ENCODE results near the gene POR.

Gene POR

GRCh38 chr7:75916685-75917634, 2.0 kb downstream of the POR start:
- DNase-seq: no peak

GRCh38 chr7:75920431-75921161, 5.6 kb downstream of the POR start:
- DNase-seq: no peak

DNA sequence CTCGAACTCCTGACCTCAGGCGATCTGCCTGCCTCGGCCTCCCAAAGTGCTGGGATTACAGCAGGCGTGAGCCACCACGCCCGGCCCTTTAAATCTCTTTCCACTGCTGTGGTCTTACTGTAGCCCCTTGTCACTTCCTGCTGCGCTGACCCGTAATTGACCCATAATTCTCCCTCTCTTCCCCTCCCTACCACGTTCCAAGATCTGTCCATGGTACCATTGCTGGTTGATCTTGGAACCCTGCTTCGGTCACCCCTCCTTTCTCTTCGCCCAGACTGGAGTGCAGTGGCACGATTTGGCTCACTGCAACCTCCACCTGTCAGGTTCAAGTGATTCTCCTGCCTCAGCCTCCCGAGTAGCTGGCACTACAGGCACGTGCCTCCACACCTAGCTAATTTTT, 6.5 kb downstream of the POR start:
- no peak for DNase-seq

DNA sequence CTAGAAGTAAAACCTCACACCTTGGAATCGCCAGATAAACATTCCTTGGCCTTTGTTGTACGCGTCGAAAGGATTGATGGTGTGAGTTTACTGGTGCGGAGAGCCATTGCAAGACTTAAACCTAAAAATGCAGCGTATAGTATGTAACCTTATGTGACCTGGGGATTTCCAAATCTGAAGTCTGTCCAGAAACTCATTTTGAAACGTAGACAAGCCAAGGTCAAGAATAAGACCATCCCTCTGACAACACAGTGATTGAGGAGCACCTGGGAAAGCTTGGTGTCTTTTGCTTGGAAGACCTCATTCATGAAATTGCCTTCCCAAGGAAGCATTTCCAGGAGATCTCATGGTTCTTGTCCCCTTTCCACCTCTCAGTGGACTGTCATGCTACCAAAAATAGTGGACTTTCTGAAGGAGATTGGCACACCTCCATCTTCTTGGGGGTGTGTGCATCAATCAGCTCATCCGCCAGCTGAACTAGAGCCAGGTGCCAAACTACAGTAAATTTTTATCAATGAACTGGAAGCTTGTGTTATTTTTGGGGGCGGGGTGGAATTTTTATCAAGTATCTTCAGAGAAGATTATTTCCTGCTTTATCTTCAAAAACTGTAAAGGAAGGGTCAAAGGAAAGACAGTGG, 8.1 kb downstream of the POR start:
- no peak for DNase-seq

GRCh38 chr7:75924256-75924655, 9.3 kb downstream of the POR start:
- no peak for DNase-seq

- DNase-seq: no peak
Observed at GRCh38 chr7:75924889-75925288, 9.9 kb downstream of the POR start.

DNA sequence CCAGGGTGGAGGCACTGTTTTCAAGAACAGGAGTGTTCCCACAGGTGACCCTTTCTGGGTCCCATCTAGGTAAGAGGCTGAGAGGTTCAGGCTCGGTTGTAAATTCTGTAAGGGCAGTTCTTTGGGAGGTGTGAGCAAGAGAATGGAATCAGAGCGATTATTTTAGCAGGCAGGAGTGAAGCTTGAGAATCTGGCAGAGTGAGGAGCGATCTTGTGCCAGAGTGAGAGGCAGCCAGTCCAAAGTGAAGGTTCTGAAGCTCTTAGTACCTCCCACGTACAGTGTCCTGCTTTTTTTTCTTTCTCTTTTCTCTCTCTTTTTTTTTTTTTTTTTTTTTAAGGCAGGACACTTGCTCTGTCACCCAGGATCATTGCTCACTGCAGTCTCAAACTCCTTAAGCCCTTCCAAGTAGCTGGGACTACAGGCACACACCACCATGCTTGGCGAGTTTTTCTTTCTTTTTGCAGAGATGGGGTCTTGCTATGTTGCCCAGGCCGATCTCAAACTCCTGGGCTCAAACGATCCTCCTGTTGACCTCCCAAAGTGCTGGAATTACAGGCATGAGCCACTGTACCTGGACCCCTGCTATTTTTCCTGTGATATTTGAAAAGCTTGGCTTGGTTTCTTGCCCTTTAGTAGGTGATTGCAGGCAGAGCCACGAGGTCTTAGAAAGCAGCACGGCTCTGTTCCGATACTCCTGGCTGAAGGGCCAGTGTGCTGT, 10.9 kb downstream of the POR start:
- no peak for DNase-seq

DNA sequence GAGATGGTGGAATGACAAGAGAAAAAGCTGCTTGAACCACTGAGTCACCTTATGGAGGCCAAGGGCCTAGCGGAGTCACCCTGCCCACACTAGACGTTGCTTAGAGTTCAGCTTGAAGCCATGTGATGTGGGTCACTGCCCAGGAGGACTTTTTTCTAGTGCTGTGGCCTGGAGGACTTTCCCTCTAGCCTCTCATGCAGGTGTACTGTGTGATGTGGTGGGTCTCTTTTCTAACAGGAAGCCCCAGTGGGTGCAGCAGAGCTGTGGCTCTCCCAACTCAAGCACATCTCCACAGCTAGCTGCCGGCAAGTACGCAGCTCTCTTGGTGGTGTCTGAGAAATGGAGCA, 13.6 kb downstream of the POR start:
- DNase-seq: no peak

DNA sequence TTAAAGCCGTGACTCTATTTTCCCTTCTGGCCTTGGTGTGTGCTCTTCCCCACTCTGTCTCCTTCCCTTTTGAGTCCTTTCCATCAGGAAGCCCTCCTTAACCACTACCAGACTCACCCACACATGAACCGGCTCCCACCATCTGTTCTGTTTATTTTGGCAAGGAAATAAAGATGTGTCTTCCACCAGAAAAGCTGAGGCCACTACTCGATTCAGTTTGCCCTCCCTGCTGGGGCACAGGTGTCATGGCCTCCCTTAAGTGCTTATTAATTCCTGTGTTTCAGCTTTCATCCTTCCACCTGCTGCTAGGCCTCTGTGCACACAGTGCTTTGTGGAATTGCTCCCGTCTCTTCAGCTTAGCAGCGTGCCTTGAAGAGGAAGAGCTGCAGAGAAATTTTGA, 16.7 kb downstream of the POR start:
- DNase-seq: peak; percentile 91 to 98

DNA sequence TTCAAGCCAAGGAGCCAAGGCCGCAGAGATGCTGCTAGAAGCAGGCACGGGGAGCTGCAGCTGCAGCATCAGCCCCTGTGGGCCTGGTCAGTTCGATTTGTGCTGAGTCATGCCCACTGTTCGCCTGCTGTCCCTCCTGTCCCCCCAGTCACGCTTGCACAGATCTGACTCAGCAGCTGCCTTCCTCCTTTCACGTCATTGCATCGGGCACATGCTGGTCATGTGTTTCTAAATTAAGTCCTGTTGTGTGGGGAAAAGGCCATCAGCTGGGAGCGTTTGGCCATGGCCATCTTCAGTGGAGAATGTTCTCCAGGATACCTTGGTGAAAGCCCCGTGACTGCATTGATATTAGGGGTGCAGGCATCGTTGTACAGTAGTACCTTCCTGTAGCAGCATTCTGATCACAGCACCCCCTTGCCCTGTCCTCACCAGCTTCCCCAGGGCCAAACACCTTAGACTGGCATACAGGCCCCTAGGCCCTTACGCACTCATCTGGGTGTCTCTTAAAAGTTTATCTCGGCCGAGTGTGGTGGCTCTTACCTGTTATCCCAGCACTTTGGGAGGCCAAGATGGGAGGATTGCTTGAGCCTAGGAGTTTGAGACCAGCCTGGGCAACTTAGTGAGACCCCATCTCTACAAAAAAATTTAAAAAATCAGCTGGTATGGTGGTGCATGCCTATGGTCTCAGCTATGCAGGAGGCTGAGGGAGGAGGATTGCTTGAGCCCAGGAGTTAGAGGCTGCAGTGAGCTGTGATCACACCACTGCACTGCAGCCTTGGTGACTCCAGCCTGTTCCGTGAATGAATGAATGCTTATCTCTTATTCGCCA, 23.2 kb downstream of the POR start:
- DNase-seq: no peak

DNA sequence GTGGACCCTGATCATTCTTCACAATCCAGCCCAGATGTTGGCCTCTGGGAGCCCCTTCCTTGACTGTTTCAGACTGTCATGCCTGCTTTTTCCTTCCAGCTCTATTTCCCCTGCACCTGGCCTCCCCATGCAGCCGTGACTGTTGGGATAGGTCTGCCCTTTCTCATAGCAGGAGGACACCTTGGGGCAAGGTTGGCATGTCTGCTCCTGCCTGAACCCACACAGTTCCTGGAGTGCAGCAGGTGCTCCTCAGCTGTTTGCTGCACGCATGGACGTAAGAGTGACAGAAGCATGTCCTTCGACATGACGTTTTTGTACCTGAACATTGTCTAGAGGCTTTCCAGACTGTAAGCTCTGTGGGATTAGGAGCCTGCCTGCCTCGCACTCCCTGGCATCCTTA, 24.0 kb downstream of the POR start:
- DNase-seq: peak in 1 of 2 experiments; percentile 35

GRCh38 chr7:75943864-75944263, 28.9 kb downstream of the POR start:
- no peak for DNase-seq

DNA sequence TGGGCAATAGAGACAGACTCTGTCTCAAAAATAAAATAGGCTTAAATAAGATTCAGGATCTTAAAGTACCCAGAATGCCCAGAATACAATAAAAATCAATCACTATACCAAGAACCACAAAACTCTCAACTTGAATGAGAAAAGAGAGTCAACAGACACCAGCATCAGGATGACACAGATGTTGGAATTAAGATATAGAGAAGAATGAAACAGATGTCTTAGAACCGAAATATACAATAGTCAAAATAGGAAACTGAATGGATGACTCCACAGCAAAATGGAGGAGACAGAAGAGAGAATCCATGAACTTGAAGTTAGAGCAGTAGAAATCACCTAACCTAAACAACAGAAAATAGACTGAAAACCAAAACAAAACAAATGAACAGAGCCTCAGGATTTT, 29.6 kb downstream of the POR start:
- DNase-seq: no peak

DNA sequence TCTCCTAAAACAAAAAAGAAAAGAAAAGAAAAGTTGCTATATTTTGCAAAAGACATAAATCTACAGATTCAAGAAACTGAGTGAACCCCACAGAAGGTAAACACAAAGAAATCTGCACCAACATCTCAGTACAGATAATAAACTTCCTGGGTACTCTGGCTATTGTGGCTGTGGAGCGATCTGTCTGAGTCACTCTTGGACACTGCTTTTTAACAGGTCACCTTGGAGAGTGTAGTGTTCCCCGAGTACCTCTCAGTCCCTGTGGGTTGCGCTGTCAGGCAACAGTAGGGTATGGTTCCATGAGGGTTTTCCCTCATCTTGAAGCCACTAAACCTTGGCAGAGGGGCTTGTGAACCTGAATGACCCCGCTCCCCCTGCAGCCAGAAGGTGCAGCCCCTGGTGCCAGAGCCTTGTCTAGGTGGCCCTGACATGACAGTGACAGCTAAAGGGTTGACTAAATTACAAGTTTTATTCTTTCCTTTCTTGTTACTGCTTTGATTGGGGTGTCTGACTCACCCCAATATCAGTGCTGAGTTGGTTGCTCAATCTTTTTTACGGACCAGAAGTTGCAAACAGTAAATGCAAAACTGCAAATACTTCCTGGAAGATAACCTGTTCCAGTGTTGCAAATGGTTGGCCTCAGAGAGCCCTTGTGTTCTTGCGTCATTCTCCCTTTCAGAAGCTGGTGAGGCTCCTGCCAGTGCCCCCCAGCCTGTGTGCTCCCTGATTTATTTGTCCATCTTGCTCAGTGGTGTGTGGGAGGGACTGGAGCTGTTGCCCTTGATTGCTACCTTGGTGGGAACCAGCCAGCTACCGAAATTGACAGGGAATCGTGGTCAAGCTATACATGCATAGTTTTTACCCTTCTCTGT, 30.6 kb downstream of the POR start:
- no peak for DNase-seq

- no peak for DNase-seq
Observed at GRCh38 chr7:75946207-75946855, 31.4 kb downstream of the POR start.

DNA sequence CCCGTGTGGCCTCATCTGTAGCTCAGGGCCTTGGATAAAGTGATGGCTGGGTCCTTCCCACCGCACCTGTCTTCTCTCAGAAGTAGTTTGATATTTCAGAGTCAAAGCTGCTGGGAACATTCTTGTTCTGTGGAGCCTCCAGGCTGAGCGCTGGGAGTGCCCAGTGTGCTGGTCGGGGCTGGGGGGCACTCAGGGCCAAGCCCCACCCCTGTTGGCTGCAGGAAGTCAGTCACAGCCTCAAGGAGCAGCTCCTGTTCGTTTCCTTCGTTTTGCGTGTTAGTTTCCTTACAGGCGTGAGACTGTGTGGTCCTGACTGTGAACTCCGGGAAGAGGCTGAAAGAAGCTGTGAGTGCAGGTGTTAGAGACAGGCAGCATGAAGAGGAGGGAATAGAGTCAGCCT, 33.2 kb downstream of the POR start:
- DNase-seq: no peak

GRCh38 chr7:75950111-75950681, 35.2 kb downstream of the POR start:
- no peak for DNase-seq

GRCh38 chr7:75951506-75951905, 36.6 kb downstream of the POR start:
- no peak for DNase-seq

DNA sequence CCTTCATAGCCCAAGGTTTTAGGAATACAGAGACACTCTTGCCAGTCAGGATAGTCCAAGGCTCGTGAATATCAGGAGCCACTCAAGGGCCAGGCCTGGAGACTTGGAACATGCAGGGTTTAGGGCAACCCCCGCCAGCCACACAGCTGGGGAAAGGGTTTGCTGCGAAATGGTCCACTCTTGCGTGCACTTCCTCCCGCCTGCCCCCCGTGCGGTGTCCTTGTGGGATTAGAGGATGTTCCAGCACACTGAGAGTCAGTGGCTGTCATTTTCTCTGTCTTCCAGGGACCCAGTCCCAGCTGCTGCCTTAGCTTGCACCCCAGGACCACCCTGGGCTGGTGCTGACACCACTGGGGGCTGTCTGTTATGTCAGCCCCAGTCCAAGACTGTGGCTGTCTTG, 38.5 kb downstream of the POR start:
- no peak for DNase-seq

GRCh38 chr7:75953931-75954330, 39.0 kb downstream of the POR start:
- no peak for DNase-seq

Measured in NCI-H2081 (cell line).